Endometrial microvascular endothelial cells (primary cell): ENCODE data around the gene LYPD4. TPM values are rescaled to one million over a fixed set of nuclear protein-coding genes. Genes with fewer than 3 reads are reported as not detected.
"Not testable (repeated sequence)": the region's sequence is repeated elsewhere in the genome, so short reads cannot be mapped to it uniquely, and the experiment has no call there.

Source experiments
- in situ Hi-C: cut with HindIII; loops from 2 replicates; pipeline ENCODE4 v1.10.0; 2017; ENCODE audit warnings: low sequenced_read_pairs, low pct_unique_long_range_greater_than_20kb; ENCODE audit errors: inconsistent ontology term
- total RNA-seq: library from RNA; depleted of rRNA; stranded (reverse); fragments of >200 nt; gene quantifications from one replicate; pipeline ENCODE4 v1.2.3, GENCODE V29; 2015; ENCODE audit errors: inconsistent ontology term

LYPD4 gene
- total RNA-seq, 1 donor from 2014 or later, result not detected

- in situ Hi-C loops, result no loop called here
These were observed 33.4 kb downstream of the LYPD4 start for GRCh38 chr19:41811036-41811435.

- in situ Hi-C loops, result no loop called here
These were observed 34.2 kb downstream of the LYPD4 start for GRCh38 chr19:41810301-41810700.

GRCh38 chr19:41808663-41809566 lies 35.6 kb downstream of the LYPD4 start:
- in situ Hi-C loops, result no loop called here

- in situ Hi-C loops, result no loop called here
These were observed 37.3 kb downstream of the LYPD4 start for GRCh38 chr19:41807176-41807575.

- in situ Hi-C loops, result no loop called here
These were observed 40.1 kb downstream of the LYPD4 start for GRCh38 chr19:41804336-41804735.

- in situ Hi-C loops, result no loop called here
These were observed 41.7 kb downstream of the LYPD4 start for GRCh38 chr19:41802770-41803169.

GRCh38 chr19:41801792-41802211 lies 42.7 kb downstream of the LYPD4 start:
- in situ Hi-C loops, result no loop called here

GRCh38 chr19:41801031-41801430 lies 43.5 kb downstream of the LYPD4 start:
- in situ Hi-C loops, result no loop called here

GRCh38 chr19:41799444-41800000 lies 45.0 kb downstream of the LYPD4 start:
- in situ Hi-C loops, result no loop called here

- in situ Hi-C loops, result no loop called here
These were observed 47.6 kb downstream of the LYPD4 start for GRCh38 chr19:41796901-41797300.

- in situ Hi-C loops, result no loop called here
These were observed 48.1 kb downstream of the LYPD4 start, which contains the start of gene CEACAM3 for GRCh38 chr19:41796362-41796761. Gene CEACAM3, plus strand, starts transcription at chr19:41796587. Its CDS starts 91 bp downstream, at chr19:41796678.

GRCh38 chr19:41795031-41795461 lies 49.4 kb downstream of the LYPD4 start:
- in situ Hi-C loops, result no loop called here

GRCh38 chr19:41793414-41793727 lies 51.1 kb downstream of the LYPD4 start:
- in situ Hi-C loops, result no loop called here

GRCh38 chr19:41792513-41793413 lies 51.7 kb downstream of the LYPD4 start:
- in situ Hi-C loops, result no loop called here

GRCh38 chr19:41789053-41789452 lies 55.4 kb downstream of the LYPD4 start:
- in situ Hi-C loops, result not testable (repeated sequence)

GRCh38 chr19:41788518-41788917 lies 56.0 kb downstream of the LYPD4 start:
- in situ Hi-C loops, result not testable (repeated sequence)
